ENCODE results near the gene CACTIN.

GRCh38 chr19:3667766-3668165, 41.2 kb upstream of the CACTIN start:
- no peak for TF ChIP-seq EZH2 (IDR thresholded peaks at IDR 0.05; ENCODE audit: insufficient read depth, poor library complexity, severe bottlenecking)
- TF ChIP-seq EZH2phosphoT487 (IDR thresholded peaks at IDR 0.05; ENCODE audit: insufficient read depth, low read depth) = no peak

Measured in GM23248 (cell line).